MCF 10A (cell line): ENCODE measurements around the gene PSMG2. TPM values are rescaled to one million over a fixed set of nuclear protein-coding genes. Genes with fewer than 3 reads are reported as not detected.

Source experiments
- BruUV-seq: library from RNA; stranded (reverse); fragments of 400-500 nt; replicated peaks from 2 replicates; lab custom pipeline; 2021; lab: Mats Ljungman, UMichigan
- CTCF ChIA-PET: fragments of 300-600 bp; sonication (Branson Sonifier 250); formaldehyde crosslinking; extraction: SDS; loops from one replicate; lab custom pipeline; 2021; ENCODE audit warnings: antibody characterized with exemption, inconsistent platforms; lab: Yijun Ruan, JAX
- POLR2A ChIA-PET: fragments of 300-600, 350-650 bp; sonication (Branson Sonifier 250); formaldehyde crosslinking; extraction: SDS; loops from one replicate; lab custom pipeline; 2020; ENCODE audit warnings: antibody characterized with exemption, inconsistent platforms; lab: Yijun Ruan, JAX
- DNase-seq: peaks from one replicate; pipeline ENCODE4 v3.0.0-alpha.2; 2018; ENCODE audit not compliant: unreplicated experiment
- H3K27ac Mint-ChIP-seq: one replicate; pipeline ENCODE4 v1.8.0; 2022; ENCODE audit warnings: mild to moderate bottlenecking, low read depth, mixed read lengths; ENCODE audit not compliant: unreplicated experiment
- H3K27me3 Mint-ChIP-seq: one replicate; pipeline ENCODE4 v1.8.0; 2022; ENCODE audit warnings: mixed read lengths; ENCODE audit not compliant: insufficient read depth, unreplicated experiment
- H3K36me3 Mint-ChIP-seq: one replicate; pipeline ENCODE4 v1.8.0; 2022; ENCODE audit warnings: mild to moderate bottlenecking, moderate library complexity, mixed read lengths; ENCODE audit not compliant: insufficient read depth, unreplicated experiment
- H3K4me1 Mint-ChIP-seq: one replicate; pipeline ENCODE4 v1.8.0; 2022; ENCODE audit warnings: mixed read lengths; ENCODE audit not compliant: insufficient read depth, unreplicated experiment
- H3K4me3 Mint-ChIP-seq: one replicate; pipeline ENCODE4 v1.8.0; 2022; ENCODE audit warnings: mild to moderate bottlenecking, moderate library complexity, mixed read lengths; ENCODE audit not compliant: unreplicated experiment
- H3K9me3 Mint-ChIP-seq: one replicate; pipeline ENCODE4 v1.8.0; 2022; ENCODE audit warnings: mixed read lengths; ENCODE audit not compliant: unreplicated experiment
- intact Hi-C: fragments of 100-400 bp; cut with micrococcal nuclease; formaldehyde crosslinking; loops from 2 replicates; pipeline ENCODE4 v1.14.1; 2022
- total RNA-seq: library from RNA; stranded (reverse); gene quantifications from 2 replicates; pipeline ENCODE4 v1.2.3, GENCODE V29; 2022
- TF ChIP-seq, protein P1 (sequence below): fragments of 200-600 bp; IDR thresholded peaks from one replicate; pipeline ENCODE4 v1.8.0; 2022; ENCODE audit warnings: antibody characterized with exemption, mild to moderate bottlenecking; ENCODE audit not compliant: unreplicated experiment

The PSMG2 gene
- total RNA-seq, 1 experiment from 2014 or later, result 88.6 TPM

DNA sequence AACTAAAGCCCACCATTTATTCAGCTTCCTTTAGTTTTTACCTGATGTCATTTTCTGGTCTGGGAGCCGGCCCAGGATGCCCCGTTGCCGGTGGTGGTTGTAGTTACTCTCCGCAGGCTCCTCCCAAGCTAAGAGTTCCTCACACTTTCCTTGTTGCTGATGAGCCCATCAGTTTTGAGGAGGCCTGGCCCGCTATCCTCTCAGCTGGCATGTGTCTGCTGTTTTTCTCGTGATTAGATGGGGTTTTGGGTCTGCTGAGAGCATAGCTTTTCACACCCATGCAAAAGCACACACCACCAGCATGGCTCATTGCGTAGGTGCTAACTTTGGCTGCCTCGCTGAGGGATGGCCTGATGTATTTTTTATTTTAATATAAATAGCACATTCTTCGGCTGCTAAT is 72.1 kb downstream of the PSMG2 start:
- no TSS peak for BruUV-seq
- no peaks in the 10 kb centered on the region for H3K36me3 Mint-ChIP-seq
- ChIA-PET CTCF (no interaction called here), POLR2A (interaction anchor here (0.6 kb wide), 1 partner anchor 157 kb away, joined by 3 read pairs; no protein-coding TSS in a partner anchor)
- no peaks in the 10 kb centered on the region for H3K9me3 Mint-ChIP-seq
- intact Hi-C loops, result no loop called here
- no peak overlapping the region for H3K4me3 Mint-ChIP-seq
- H3K4me1 Mint-ChIP-seq, result no peaks in the 10 kb centered on the region
- H3K27me3 Mint-ChIP-seq, result no peaks in the 10 kb centered on the region
- no peak overlapping the region for H3K27ac Mint-ChIP-seq
- TF ChIP-seq, protein P1, sequence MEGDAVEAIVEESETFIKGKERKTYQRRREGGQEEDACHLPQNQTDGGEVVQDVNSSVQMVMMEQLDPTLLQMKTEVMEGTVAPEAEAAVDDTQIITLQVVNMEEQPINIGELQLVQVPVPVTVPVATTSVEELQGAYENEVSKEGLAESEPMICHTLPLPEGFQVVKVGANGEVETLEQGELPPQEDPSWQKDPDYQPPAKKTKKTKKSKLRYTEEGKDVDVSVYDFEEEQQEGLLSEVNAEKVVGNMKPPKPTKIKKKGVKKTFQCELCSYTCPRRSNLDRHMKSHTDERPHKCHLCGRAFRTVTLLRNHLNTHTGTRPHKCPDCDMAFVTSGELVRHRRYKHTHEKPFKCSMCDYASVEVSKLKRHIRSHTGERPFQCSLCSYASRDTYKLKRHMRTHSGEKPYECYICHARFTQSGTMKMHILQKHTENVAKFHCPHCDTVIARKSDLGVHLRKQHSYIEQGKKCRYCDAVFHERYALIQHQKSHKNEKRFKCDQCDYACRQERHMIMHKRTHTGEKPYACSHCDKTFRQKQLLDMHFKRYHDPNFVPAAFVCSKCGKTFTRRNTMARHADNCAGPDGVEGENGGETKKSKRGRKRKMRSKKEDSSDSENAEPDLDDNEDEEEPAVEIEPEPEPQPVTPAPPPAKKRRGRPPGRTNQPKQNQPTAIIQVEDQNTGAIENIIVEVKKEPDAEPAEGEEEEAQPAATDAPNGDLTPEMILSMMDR, result no peak
- no peak for DNase-seq

Other genes with a start within 250 kb of the PSMG2 start
- gene SPIRE1, start 44.9 kb upstream of the PSMG2 start, total RNA-seq, result 64.8 and 78.2 TPM in 2 replicates
- 4.9 and 6.4 TPM in 2 replicates for gene CEP76, start 319 bp upstream of the PSMG2 start, total RNA-seq
- 60.0 and 75.2 TPM in 2 replicates for gene PTPN2, start 181.2 kb downstream of the PSMG2 start, total RNA-seq
- 108 and 139 TPM in 2 replicates for gene SEH1L, start 245.0 kb downstream of the PSMG2 start, total RNA-seq